Stimulated activated CD4-positive, alpha-beta T cell treated with anti-CD3 and anti-CD28 coated beads, TNF-alpha, amount 100 ng/mL, for 4 hours (primary cell): ENCODE data around the gene CDH4.

Source experiments
- DNase-seq, 3 experiments: peaks; one replicate each; pipeline ENCODE4 v3.0.0-alpha.2; 2020; ENCODE audit warnings: low read depth in 3 of 3

CDH4 gene

DNA sequence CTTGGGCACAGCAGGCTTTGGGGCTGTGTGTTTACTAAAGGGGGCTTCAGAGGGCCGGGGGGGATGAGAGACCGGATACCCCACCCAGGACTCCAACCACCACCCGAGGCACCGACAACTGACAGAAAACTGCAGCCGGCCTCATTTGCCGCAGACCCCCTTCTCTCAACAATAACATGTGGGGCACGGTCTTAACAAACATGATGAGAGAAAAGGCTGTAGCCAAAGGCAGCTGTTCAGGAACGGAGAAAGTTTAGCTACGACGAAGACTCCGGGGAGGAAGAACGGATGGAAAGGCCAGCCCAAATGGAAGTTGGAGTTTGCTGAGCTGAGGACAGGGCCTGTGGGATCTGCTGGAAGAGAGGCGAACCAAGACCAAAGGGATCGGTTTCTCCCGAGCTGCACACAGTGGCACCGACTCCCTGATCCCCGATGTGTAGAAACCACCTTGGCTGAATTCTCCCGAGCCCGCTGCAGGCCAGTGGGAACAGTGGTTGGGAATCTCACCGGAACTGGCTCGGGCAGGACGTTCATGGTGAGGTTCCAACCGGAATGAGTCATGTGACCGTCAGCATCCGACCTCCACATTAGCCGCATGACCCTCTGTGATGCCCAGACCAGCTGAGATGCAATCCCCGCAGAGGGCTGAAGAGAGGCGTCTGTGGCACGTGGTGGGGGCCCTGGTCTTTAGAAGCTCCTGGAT lies 454.3 kb downstream of the CDH4 start:
- no peak for DNase-seq

DNA sequence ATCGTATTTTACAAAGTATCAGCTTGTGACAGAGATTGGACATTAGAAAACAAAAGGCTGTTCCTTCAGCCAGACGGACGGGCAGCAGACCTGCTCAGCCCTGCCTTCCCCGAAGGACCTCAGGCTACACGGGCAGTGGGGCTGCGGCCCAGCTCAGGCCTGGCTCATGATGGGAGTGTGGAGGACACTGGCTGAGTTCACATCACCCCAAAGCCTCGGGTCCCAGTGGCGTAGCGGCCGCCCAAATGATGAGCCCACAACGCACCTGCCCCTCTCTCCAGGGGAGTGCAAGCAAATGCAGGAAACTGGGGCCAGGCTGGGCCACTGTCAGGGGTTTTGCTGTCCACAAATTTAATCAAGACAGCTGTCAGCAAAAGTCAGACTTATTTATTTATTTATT lies 456.8 kb downstream of the CDH4 start:
- no peak for DNase-seq

DNA sequence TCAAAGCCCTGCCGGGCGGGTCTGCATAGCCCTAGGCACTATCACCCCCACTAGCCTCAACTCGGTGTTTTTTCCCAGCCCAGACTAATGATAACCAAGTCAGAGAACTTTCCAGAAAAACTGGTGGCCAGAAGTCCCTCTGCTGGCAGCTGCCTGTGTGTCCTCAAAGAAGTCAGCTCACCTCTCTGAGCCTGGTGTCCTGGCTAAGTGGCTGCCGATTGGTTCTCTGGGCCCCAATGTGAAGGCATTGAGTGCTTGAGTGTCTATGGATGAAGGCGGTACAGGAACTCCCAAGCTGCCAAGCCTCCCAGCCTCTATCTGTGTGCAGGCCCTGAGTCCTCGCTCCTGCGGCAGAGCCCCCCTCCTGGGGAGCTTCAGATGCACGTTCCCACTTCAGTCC lies 458.0 kb downstream of the CDH4 start:
- DNase-seq: no peak

GRCh38 chr20:61712688-61713087 lies 460.6 kb downstream of the CDH4 start:
- no peak for DNase-seq

DNA sequence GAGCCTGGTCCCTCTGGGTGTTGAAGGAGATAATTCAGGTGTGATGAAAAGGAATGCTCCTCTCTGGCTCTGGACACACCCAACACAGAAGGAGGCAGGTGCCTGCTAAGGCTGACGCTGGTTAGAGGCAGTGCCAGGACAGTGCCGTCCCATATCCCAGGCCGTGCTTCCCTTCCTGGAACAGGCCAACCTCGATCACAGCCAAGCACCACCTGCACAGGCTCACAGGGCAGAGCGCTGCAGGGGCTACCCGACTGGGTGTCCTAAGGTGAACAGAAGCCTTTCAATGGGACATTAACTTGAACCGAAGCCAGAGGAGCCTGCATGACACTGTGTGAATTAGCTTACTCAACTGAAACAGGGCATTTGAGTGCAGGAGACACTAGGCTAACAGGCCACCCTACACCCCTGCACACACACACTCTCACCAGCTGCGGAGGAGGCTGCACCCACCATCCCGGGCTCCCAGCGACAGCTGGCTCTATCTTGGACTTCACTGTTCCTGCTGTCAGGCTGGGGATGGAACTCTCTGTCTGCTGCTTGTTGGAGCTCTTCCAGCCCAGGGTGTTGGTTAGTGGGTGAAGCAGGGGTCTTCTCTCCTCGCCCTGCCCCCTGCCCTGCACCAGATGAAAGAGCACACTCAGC lies 466.4 kb downstream of the CDH4 start:
- DNase-seq: no peak

DNA sequence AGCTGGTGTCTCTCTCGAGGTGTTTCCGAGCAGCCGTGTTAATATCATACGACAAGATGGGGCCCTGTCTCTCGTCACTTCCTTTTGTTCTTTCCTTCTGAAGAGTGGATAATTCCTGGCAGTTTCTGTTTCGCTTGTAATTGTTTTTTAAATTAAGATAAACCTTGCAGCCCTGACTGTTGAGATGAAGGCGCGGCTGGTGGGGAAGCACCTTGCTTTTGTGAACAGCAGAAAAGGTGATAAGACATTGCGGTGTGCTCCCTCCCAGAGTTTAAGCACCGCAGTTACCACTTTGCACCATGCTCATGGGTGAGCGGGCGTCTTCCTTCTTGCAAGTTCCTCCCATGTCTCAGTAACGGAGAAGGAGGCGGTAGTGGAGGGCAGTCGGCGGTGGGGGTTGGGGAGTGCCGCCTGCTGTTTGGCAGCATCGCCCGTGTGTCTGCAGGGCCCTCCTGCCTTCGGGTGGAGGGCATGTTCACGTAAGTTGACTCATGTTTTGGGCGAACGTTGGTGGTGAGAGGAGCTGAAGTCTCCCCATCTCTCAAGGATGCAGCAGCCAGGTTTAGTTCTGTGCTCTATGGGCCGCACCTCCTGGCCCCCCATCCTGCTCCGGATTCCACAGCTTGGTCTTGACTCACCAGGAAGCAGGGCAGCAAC lies 467.8 kb downstream of the CDH4 start:
- peak in 2 of 3 experiments; percentile 9 to 10 for DNase-seq

GRCh38 chr20:61720348-61720696 lies 468.3 kb downstream of the CDH4 start:
- DNase-seq: no peak

DNA sequence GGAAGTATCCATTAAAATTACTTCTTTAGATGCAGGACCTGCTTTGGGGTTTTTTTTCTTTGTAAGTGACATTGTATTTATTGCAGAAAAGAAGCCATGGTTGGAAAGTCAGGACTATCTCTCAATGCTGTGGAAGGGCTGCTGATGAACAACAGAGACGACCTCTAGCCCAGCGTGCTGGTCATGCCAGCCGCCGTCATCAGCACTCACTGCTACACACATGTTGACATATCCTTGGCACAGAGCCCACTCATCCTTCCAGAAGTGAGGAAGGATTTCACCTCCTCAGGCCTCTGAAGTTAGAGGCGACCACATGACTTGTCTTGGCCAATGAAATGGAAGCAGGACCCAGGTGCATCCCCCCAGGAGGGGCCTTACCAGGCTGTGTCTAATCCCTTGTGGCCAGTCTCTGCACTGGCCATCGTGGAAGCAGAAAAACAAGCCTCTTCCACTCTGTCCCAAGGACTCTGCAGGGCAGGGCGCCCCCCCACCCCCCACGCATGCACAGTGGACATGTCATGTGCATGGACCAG lies 470.2 kb downstream of the CDH4 start:
- DNase-seq: no peak

- no peak for DNase-seq
Observed at GRCh38 chr20:61723529-61724257, 471.6 kb downstream of the CDH4 start.

- DNase-seq: no peak
Observed at GRCh38 chr20:61724376-61724775, 472.3 kb downstream of the CDH4 start.

GRCh38 chr20:61725145-61725544 lies 473.1 kb downstream of the CDH4 start:
- DNase-seq: no peak

DNA sequence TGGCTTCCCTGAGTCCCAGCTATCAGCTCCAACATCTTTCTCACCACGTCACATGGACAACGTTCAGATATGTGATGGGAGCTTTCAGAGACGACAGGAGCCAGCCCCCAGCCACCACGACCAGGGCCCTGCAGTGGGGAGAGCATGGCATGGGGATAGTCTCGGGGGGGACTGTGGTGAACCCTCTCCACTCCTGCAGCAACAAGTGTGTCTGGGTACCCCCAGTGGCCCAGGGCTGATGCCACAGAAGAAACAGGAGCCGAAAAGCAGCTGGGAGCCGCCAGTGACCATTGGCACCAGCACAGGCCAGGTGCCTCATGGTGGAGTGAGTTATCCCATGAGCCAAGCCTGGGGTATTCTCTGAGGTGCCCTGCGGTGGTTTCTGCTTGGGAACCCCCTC lies 473.9 kb downstream of the CDH4 start:
- no peak for DNase-seq

DNA sequence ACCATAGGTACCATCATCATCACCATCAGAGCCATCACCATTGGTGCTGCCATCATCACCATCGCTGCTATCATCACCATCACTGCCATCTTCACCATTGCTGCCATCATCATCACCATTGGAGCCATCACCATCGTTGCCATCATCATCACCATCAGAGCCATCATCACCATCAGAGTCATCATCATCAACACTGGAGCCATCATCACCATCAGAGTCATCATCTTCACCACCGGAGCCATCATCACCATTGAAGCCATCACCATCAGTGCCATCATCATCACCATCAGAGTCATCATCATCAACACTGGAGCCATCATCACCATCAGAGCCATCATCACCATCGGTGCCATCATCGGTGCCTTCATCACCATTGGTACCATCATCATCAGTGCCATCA lies 474.9 kb downstream of the CDH4 start:
- DNase-seq: no peak

- DNase-seq: no peak
Observed at GRCh38 chr20:61727761-61728160, 475.7 kb downstream of the CDH4 start.

- no peak for DNase-seq
Observed at GRCh38 chr20:61728326-61728725, 476.3 kb downstream of the CDH4 start.

GRCh38 chr20:61728786-61729770 lies 477.0 kb downstream of the CDH4 start:
- DNase-seq: no peak

GRCh38 chr20:61730631-61731362 lies 478.7 kb downstream of the CDH4 start:
- no peak for DNase-seq

GRCh38 chr20:61731363-61732181 lies 479.5 kb downstream of the CDH4 start:
- DNase-seq: no peak

DNA sequence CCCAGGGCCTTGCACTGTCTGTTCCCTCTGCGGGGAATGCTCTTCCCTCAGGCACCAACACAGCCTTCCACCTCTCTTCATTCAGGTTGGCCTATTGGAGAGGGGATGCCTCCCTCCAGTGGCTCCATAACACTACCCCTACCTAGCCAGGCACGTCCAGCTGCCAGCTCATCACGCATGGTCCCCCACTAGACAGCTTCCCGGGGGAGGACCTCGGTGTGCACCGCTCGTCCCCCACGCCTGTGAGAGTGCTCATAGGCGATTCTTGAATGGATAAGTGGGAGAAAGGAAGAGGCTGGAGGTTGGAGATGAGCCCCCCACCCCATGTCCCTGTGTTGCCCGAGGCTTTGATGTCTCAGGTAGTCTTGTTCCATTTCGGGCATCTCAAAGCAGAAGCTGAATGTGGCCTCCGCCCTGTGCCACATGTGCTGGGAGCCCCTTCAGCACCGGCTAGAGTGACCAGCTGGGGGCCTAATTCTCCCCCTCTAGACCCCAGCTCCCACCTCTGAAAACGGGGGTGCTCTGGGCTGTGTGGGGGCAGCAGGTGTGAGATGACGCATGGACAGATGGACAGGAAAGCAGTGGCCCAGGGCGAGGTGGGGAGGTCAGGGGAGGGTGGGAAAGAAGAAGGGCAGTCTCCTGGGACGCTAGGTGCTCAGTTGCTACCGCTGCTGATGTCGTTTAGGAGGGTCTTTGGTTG lies 480.6 kb downstream of the CDH4 start:
- no peak for DNase-seq
